Left lung (tissue), 10 donors: Measurements from ENCODE around the gene ASMTL. TPM values are rescaled to one million over a fixed set of nuclear protein-coding genes. Genes with fewer than 3 reads are reported as not detected.
A peak's percentile ranks its signal among the peaks of the same experiment; 100 is the strongest.
"Not testable (repeated sequence)": the region's sequence is repeated elsewhere in the genome, so short reads cannot be mapped to it uniquely, and the experiment has no call there.

ENCODE experiments used
- ATAC-seq: fragments of 200-7000 bp; cut with Tn5 transposase; one replicate; pipeline ENCODE4 v1.9.1; 2020; ENCODE audit warnings: moderate library complexity
- DNase-seq, 4 donors: peaks; one replicate each; pipeline ENCODE4 v3.0.0-alpha.2; 2013 to 2020
- H3K27ac ChIP-seq, 2 donors: fragments of 200-600 bp; sonication (generic) in 1 of 2; one replicate each; pipeline versions ENCODE4 v1.5.0 to v1.8.0; 2020 to 2021
- H3K27me3 ChIP-seq, 2 donors: fragments of 200-600 bp; sonication (generic) in 1 of 2; one replicate each; pipeline versions ENCODE4 v1.5.0 to v1.8.0; 2020 to 2021
- H3K36me3 ChIP-seq, 2 donors: fragments of 200-600 bp; sonication (generic) in 1 of 2; one replicate each; pipeline versions ENCODE4 v1.5.0 to v1.8.0; 2020 to 2021
- H3K4me1 ChIP-seq, 2 donors: fragments of 200-600 bp; one replicate each; pipeline ENCODE4 v1.8.0; 2021
- H3K4me3 ChIP-seq, 2 donors: fragments of 200-600 bp; sonication (generic) in 1 of 2; one replicate each; pipeline versions ENCODE4 v1.5.0 to v1.8.0; 2020 to 2021; ENCODE audit warnings: mild to moderate bottlenecking in 1 of 2
- H3K9me3 ChIP-seq, 2 donors: fragments of 200-600 bp; sonication (generic) in 1 of 2; one replicate each; pipeline versions ENCODE4 v1.5.0 to v1.8.0; 2020 to 2021
- intact Hi-C, 2 donors: fragments of 100-400 bp; cut with DNase I; formaldehyde crosslinking; loops; one replicate each; pipeline versions ENCODE4 v1.11.2 to v1.14.2; 2022
- polyA plus RNA-seq, 6 donors: library from polyadenylated mRNA; unstranded; fragments of 120-200 nt; gene quantifications; one replicate each; pipeline ENCODE4 v1.2.1, GENCODE V29; 2013; ENCODE audit not compliant: insufficient read length in 6 of 6
- total RNA-seq, 2 donors: library from RNA; stranded (reverse); fragmentation: NEBNext Ultra II Directional; extraction: Animal tissue kit (Norgen Biotek cat#: 25700); gene quantifications; one replicate each; pipeline ENCODE4 v1.2.1, GENCODE V29; 2021
- TF ChIP-seq, protein P1 (sequence below), 2 donors: fragments of 200-600 bp; sonication (generic) in 1 of 2; IDR thresholded peaks; one replicate each; pipeline versions ENCODE4 v1.5.0 to v1.8.0; 2021; ENCODE audit warnings: antibody characterized with exemption in 2 of 2
- donor health status: DM: no; HTN: yes; CAD: no.
- donor health status: DM: no; HTN: no; CAD: no.

The ASMTL gene
- total and polyA plus RNA-seq, 8 donors: 18.6 to 32.0 (median 24.8) TPM

DNA sequence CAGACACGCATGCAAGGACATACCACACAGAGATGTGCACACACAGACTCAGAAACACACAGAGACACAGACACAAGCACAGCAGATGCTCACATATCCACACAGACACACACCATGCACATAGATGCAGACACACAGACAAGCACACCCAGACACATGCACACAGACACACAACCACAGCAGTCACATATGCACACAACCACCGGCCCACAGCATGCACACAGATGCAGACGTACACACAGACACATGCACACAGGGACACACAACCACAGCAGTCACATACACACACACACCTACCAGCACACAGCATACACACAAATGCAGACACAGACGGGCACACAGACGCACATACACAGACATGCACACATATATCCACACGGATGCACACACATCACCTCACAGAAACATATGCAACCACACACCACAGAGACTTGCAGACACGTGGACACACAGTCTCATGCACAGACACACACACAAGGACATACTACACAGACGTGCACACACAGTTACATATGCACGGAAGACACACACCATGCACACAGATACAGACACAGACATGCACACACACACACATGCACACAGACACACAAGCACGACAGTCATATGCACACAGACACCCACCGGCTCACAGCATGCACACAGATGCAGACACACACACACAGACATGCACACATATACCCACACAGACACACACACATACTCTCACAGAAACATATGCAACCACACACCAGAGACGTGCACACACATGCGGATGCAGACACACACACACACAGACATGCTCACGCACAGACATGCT, 35.5 kb downstream of the ASMTL start:
- H3K27me3 ChIP-seq: no peaks in the 10 kb centered on the region
- no peak overlapping the region for H3K27ac ChIP-seq
- peaks cover 0 to 59% of the 10 kb centered on the region in 2 donors for H3K36me3 ChIP-seq
- peaks cover 0 to 16% of the 10 kb centered on the region in 2 donors for H3K9me3 ChIP-seq
- DNase-seq: peak in 1 of 4 donors; percentile 22
- ATAC-seq: no peak
- TF ChIP-seq, protein P1, sequence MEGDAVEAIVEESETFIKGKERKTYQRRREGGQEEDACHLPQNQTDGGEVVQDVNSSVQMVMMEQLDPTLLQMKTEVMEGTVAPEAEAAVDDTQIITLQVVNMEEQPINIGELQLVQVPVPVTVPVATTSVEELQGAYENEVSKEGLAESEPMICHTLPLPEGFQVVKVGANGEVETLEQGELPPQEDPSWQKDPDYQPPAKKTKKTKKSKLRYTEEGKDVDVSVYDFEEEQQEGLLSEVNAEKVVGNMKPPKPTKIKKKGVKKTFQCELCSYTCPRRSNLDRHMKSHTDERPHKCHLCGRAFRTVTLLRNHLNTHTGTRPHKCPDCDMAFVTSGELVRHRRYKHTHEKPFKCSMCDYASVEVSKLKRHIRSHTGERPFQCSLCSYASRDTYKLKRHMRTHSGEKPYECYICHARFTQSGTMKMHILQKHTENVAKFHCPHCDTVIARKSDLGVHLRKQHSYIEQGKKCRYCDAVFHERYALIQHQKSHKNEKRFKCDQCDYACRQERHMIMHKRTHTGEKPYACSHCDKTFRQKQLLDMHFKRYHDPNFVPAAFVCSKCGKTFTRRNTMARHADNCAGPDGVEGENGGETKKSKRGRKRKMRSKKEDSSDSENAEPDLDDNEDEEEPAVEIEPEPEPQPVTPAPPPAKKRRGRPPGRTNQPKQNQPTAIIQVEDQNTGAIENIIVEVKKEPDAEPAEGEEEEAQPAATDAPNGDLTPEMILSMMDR (IDR thresholded peaks at IDR 0.05): no peak
- H3K4me1 ChIP-seq: no peaks in the 10 kb centered on the region
- no peak overlapping the region for H3K4me3 ChIP-seq
- intact Hi-C loops: no loop called here

DNA sequence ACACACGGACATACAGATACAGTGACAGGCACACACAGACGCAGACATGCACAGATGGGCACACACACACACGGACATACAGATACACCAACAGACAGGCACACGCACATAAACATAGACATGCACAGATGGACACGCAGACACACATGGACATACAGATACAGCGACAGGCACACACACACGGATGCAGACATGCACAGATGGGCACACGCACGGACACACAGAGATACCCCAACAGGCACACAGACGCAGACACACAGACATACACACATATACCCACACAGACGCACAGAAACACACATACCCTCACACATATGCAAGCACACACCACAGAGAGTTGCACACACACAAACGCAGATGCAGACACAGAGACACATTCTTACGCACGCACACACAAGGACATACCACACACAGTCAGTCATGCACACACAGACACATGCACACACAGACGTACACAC, 36.4 kb downstream of the ASMTL start:
- Histone ChIP-seq H3K9me3 (peaks cover 0 to 8% of the 10 kb centered on the region in 2 donors), H3K27ac (no peak overlapping the region), H3K27me3 (no peaks in the 10 kb centered on the region), H3K36me3 (peaks cover 0 to 60% of the 10 kb centered on the region in 2 donors), H3K4me1 (no peaks in the 10 kb centered on the region), H3K4me3 (no peak overlapping the region)
- no peak for DNase-seq
- TF ChIP-seq, protein P1 (IDR thresholded peaks at IDR 0.05): no peak
- intact Hi-C loops: no loop called here
- no peak for ATAC-seq

DNA sequence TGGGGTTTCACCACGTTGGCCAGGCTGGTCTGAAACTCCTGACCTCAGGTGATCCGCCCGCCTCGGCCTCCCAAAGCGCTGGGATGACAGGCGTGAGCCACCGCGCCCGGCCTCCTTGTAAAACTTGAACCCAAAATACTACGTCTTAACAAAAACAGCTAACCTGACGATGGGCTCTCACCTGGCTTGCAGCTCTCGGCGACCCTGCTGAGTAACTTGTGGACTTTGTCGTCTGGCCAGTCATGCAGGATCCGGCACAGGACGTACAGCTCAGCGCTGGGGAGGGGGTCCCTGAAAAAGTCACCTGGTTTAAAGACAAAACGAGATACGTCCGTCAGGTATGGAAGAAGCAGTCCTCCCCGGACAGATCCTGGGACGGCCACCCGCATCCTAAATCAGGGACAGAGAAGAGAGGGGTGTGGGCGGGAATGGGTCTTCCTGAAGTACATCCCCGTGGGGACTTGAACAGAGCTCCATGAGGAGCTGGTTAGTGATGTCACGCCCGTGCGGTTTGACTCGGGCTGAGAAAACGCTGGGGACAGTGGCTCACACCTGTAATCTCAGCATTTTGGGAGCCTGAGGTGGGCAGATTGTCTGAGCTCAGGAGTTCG, 40.1 kb downstream of the ASMTL start:
- no peaks in the 10 kb centered on the region for H3K27me3 ChIP-seq

DNA sequence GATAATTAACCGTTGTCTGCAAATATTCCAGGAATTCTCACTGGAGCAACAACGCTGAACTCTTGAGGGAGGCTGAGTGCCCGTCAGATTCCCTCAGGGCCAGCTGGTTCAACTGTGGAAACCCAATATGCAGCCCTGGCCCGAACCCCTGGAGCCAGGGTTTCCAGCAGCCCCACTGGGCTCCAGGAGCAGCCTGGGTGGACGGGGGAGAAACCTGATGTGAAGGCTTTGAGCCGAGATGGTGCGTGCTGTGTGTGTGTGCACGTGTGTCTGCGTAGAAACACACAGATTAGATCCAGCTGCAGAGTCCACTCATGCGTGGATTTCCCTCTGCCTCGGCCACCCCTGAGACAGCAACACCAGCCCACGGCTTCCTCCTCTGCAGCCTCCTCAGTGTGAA, 41.4 kb downstream of the ASMTL start:
- Histone ChIP-seq H3K36me3 (peaks cover 0 to 68% of the 10 kb centered on the region in 2 donors), H3K9me3 (no peaks in the 10 kb centered on the region), H3K27me3 (no peaks in the 10 kb centered on the region), H3K4me1 (no peaks in the 10 kb centered on the region), H3K27ac (no peak overlapping the region), H3K4me3 (no peak overlapping the region)
- TF ChIP-seq, protein P1 (IDR thresholded peaks at IDR 0.05): no peak
- ATAC-seq (no peak), DNase-seq (no peak)
- intact Hi-C loops: no loop called here

More for the DNA sequence above, 40.1 kb downstream of the ASMTL start:
- Histone ChIP-seq H3K4me1 (no peaks in the 10 kb centered on the region), H3K4me3 (no peak overlapping the region), H3K27ac (no peak overlapping the region), H3K36me3 (peaks cover 0 to 55% of the 10 kb centered on the region in 2 donors), H3K9me3 (no peaks in the 10 kb centered on the region)
- TF ChIP-seq, protein P1 (IDR thresholded peaks at IDR 0.05): no peak
- DNase-seq: peak in 1 of 4 donors; percentile 67
- ATAC-seq: no peak
- intact Hi-C loops: no loop called here

DNA sequence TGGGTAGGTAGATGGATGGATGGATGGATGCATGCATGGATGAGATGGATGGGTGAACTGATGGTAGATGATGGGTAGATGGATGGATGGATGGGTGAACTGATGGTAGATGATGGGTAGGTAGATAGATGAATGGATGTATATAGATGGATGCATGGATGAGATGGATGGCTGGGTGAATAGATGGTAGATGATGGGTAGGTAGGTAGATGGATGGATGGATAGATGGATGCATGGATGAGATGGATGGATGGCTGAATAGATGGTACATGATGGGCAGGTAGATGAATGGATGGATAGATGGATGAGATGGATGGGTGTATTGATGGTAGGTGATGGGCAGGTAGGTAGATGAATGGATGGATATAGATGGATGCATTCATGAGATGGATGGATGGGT, 45.7 kb downstream of the ASMTL start:
- no peaks in the 10 kb centered on the region for H3K4me1 ChIP-seq
- H3K27ac ChIP-seq: no peak overlapping the region
- no peak for ATAC-seq
- H3K4me3 ChIP-seq: no peak overlapping the region
- no peaks in the 10 kb centered on the region for H3K27me3 ChIP-seq
- H3K9me3 ChIP-seq: no peaks in the 10 kb centered on the region
- peaks cover 0 to 73% of the 10 kb centered on the region in 2 donors for H3K36me3 ChIP-seq
- TF ChIP-seq, protein P1 (IDR thresholded peaks at IDR 0.05): no peak
- no peak for DNase-seq
- intact Hi-C loops: no loop called here

DNA sequence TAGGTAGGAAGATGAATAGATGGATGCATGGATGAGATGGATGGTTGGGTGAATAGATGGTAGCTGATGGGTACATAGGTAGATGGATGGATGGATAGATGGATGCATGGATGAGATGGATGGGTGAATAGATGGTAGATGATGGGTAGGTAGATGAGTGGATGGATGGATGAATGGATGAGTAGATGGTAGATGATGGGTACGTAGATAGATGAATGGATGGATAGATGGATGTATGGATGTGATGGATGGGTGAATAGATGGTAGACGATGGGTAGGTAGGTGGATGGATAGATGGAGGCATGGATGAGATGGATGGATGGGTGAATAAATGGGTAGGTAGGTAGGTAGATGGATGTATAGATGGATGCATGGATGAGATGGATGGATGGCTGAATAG, 46.9 kb downstream of the ASMTL start:
- H3K36me3 ChIP-seq: peaks cover 0 to 73% of the 10 kb centered on the region in 2 donors
- ATAC-seq, DNase-seq, H3K27me3 ChIP-seq, intact Hi-C loops, H3K4me1 ChIP-seq, H3K9me3 ChIP-seq, H3K27ac ChIP-seq, H3K4me3 ChIP-seq: not testable (repeated sequence)

DNA sequence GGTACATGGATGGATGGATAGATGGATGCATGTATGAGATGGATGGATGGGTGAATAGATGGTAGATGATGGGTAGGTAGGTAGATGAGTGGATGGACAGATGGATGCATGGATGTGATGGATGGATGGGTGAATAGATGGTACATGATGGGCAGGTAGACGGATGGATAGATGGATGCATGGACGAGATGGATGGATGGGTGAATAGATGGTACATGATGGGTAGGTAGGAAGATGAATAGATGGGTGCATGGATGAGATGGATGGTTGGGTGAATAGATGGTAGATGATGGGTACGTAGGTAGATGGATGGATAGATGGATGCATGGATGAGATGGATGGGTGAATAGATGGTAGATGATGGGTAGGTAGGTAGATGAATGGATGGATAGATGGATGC, 48.8 kb downstream of the ASMTL start:
- intact Hi-C loops, H3K27me3 ChIP-seq, H3K4me3 ChIP-seq, DNase-seq, ATAC-seq, H3K9me3 ChIP-seq, H3K4me1 ChIP-seq, H3K27ac ChIP-seq: not testable (repeated sequence)
- peaks cover 0 to 80% of the 10 kb centered on the region in 2 donors for H3K36me3 ChIP-seq
